ENCODE measurements around the gene FAM53A.

FAM53A gene

GRCh38 chr4:1601852-1602654, 82.1 kb downstream of the FAM53A start:
- no peak for DNase-seq

DNA sequence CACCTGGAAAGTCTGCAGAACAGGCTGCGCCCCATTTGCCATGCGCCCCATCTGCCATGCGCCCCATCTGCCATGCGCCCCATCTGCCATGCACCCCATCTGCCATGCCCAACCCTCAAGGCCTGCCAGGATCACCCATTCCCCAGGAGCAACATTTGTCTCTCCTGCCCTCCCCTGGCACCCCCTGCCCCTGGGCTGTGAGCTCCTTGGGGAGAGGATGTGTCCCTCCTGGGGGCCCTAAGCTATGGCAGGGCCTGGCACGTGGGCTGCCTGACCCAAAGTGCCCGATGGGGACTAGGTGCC, 82.6 kb downstream of the FAM53A start:
- DNase-seq: no peak

GRCh38 chr4:1600811-1601532, 83.1 kb downstream of the FAM53A start:
- no peak for DNase-seq

GRCh38 chr4:1600211-1600780, 83.8 kb downstream of the FAM53A start:
- DNase-seq: no peak

- no peak for DNase-seq
Observed at GRCh38 chr4:1599491-1600210, 84.5 kb downstream of the FAM53A start.

DNA sequence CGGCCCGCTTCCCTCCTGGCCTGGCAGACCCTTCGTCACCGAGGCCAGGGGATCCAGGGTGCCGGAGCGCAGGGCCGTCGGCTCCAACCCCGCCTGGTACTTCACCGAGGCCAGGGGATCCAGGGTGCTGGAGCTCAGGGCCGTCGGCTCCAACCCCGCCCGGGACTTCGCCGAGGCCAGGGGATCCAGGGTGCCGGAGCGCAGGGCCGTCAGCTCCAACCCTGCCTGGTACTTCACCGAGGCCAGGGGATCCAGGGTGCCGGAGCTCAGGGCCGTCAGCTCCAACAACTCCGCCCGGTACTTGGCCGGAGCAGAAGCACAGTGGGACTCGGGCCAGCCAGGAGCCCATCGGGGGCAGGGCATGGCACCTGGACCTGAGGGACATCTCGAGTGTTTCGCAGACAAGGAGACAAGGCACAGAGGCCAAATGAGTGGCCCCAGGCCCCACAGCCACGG, 85.1 kb downstream of the FAM53A start:
- DNase-seq: no peak

- DNase-seq: no peak
Observed at GRCh38 chr4:1598206-1599025, 85.7 kb downstream of the FAM53A start.

- DNase-seq: no peak
Observed at GRCh38 chr4:1597021-1597931, 86.8 kb downstream of the FAM53A start.

DNA sequence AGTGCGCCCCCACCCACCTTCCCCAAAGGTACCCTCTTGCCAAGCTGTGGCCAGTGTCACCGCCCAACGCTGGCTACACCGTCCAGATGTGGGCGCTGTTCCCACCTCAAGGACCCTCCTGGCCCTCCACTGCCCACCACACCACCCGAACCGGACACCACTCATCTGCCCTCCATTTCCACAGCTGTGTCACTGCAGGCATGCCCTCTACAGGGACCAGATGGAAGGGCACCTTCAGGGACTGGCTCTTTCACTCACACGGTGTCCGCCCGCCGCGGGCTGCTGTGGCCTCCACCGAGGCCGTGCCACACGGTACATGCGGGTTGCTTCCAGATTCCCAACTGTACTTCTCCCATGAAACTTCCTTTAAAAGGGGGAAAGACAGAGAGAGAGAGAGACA, 87.7 kb downstream of the FAM53A start:
- DNase-seq: no peak

DNA sequence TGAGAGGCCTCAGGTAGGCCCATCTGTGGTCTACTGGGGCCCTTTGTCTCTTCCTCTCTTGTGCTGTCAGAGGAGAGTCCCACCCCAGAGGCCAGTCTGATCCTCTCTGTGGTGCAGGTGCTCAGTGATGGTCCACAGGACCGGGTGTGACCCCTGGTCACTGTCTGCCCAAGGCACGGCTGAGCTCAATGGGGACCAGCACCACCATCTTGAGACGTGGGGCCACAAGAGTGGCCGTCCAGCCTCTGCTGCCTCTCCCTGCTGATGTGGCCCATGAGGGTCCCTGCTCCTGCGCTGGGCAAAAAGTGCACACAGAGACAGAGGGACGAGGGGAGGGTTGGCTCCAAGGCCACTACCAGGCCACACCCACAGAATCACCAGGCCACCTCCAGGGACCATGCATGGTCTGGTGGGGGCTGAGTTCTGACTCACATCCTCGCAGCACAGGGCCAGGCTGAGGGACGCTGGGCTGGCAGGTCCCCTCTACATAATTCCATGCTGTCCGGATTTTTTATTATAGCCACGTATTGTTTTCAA, 88.3 kb downstream of the FAM53A start:
- no peak for DNase-seq

GRCh38 chr4:1594871-1595788, 89.0 kb downstream of the FAM53A start:
- no peak for DNase-seq

DNA sequence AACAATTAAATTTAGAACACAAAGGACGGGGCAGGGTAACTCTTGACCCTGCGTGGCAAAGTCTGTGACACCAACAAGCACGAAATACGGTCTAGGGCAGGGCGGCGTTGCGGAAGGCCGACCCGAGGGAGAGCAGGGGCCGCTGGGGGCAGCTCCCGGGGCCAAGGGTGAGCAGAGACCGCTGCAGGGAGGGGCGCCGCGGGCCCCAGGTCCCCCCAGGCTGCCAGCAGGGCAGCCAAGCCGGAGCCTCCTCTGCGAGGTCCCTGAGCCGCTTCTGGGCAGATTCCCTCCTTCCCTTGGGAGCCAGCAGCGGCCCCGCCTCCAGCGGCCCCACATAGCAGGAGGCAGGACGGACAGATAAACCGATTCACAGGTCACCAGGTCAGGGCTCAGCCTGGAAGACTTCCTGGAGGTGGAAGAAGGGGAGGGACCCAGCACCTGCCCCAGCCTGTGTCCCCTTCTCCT, 90.2 kb downstream of the FAM53A start:
- DNase-seq: no peak

- no peak for DNase-seq
Observed at GRCh38 chr4:1593458-1593857, 90.7 kb downstream of the FAM53A start.

DNA sequence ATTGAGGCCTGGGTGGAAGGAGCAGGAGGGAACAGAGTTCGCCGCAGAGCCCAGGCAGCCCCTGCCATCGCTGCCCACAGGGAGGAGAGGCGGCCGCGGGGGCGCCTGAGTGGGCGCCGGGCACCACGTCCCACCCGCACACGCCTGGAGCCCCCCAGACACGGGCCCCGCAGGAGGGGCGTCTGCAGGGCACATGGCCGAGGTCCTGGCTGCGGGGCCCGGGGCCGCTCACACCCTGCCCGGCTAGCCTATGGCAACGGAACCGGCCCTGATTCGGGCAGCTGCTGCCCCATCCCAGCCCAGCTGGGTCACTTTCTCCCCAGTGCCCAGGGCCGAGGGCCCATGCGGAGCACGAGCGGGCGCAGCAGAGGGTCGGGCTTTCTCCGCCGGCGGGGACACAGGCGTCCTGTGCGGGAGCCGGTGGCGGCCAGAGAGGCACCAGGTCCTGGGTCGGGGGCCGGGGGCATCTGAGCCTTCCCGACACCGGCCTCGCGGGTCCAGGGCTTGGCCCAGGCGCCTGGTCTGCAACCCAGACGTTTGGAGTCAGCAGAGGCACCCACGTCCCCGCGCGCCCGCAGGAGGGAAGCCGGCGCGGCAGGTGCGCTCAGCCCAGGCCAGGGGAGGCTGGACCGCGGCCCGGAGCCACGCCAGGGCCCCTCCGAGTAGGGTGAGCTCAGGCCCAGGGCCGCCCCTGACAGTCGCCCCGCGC, 91.2 kb downstream of the FAM53A start:
- DNase-seq: no peak

DNA sequence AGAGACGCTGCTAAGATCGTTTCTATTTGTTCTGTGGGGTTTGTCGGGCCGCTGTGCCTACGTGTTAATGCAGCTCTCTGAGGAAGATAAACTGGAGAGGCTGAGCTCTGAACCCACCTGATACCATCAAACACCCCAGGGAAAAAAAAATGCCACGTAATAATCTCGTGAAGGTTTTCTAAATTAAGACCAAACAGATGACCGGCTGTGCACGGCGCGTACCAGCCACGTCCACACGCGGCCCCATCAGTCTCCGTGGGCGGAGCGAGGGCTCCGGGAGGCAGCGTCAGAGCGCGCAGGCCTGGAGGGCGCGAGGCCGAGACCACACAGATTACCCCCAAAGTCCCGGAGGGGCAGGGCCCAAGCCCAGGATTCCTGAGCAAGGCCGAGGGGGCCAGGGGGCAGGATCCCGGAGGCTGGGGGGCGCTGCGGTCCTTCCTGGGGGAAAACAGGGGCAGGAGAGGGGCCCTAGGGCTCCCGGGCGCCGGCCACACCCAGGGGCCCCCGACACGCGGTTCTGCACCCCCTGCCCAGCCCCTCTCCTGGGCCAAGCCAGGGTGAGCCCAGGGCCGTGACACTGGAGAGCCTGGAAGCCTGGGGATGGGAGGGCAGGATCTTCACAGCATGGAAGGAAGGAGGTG, 91.9 kb downstream of the FAM53A start:
- DNase-seq: no peak

DNA sequence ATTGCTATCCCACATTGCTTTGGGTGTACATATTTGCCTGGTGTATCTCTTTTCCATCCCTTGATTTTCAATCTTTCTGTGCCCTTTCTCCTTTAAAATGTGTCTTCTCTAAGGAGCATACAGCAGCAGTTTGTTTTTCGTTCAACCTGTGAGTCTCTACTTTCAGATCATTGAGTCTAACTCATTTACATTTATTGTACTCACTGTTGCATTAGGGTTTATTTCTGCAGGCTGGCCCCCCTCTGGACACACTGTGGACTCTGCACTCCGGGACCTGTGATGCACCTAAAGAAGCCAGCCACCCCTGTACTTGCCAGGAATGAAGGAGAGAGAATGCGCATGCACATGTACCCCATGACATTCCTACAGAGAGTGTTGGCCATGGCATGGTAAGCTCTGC, 93.0 kb downstream of the FAM53A start:
- no peak for DNase-seq

DNA sequence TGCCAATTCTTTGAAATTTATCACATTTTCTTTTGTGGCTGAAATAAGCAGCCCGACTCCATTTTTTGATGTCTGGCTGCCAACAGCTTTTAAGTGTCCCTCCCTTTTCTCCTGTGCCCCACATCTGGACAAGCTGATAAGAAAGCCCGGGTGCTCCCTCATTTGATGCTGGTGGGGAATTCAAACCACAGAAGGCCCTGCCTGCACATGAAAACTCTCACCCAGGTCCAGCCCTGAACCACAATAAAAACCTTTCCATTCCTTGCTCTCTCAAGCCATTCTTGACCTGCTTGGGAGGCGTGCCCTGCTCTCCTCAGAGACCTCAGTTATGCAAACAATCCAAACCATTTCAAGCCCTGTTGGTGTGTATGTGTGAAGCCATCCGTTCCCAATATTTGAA, 93.9 kb downstream of the FAM53A start:
- no peak for DNase-seq
